ENCODE data around the gene USP31. TPM values are rescaled to one million over a fixed set of nuclear protein-coding genes. Genes with fewer than 3 reads are reported as not detected.

Gene USP31
- total RNA-seq, 1 experiment from 2014 or later = 16.1 TPM

DNA sequence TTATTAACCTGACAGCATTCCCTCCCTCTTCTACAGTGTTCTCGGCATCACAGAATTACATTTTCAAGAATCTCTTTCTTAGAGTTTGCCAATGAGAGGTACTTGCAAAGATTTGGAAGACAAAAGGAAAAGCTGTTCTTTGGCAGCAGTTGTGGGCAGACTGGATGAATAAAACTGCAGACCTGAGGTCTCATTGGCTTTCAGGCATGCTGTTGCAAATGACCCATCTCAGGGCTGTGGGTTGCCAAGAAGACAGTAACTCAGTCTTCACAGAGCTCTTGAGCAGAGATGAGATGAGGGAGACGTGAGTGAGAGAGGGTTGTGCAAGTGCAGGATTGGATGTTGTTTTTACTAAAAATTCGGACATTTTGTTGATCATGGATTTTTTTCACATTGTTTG lies 11.3 kb upstream of the USP31 start:
- H3K27ac ChIP-seq (ENCODE audit: insufficient read length, low read depth, low read length) = no peak overlapping the region
- no peaks in the 10 kb centered on the region for H4K20me1 ChIP-seq (ENCODE audit: control insufficient read depth, insufficient read depth, insufficient read length)
- H3K4ac ChIP-seq (ENCODE audit: low read depth, low read length) = no peak overlapping the region
- H3K9me3 ChIP-seq (ENCODE audit: control insufficient read depth, low read depth, low read length) = no peaks in the 10 kb centered on the region
- Mint-ChIP-seq H3K27ac (peak overlapping the region in 1 of 3 experiments; percentile 48; a peak in 3 of 7 replicates), H3K27me3 (ENCODE audit: low read depth) (peaks cover under 1% of the 10 kb centered on the region; the same call in 1 of the 2 replicates), H3K4me3 (no peak overlapping the region; a peak in 1 of 5 replicates), H3K4me1 (peaks cover 9 to 12% of the 10 kb centered on the region in 2 experiments), H3K36me3 (ENCODE audit: insufficient read depth in 1 of 3, low read depth in 3 of 3) (peaks cover 3 to 12% (median 6%) of the 10 kb centered on the region in 3 experiments), H3K9me3 (peaks cover 13 to 14% of the 10 kb centered on the region in 2 experiments)
- no CpG with 5 or more reads among the region's 3 CpGs for WGBS (ENCODE audit: extremely low coverage, insufficient read length, low lambda C conversion rate)
- H3K23ac ChIP-seq (ENCODE audit: insufficient read length, low read depth, low read length) = no peak overlapping the region
- no peaks in the 10 kb centered on the region for H3K23me2 ChIP-seq (ENCODE audit: insufficient read length, low read depth, low read length, poor library complexity, severe bottlenecking)
- TF ChIP-seq, protein P1, sequence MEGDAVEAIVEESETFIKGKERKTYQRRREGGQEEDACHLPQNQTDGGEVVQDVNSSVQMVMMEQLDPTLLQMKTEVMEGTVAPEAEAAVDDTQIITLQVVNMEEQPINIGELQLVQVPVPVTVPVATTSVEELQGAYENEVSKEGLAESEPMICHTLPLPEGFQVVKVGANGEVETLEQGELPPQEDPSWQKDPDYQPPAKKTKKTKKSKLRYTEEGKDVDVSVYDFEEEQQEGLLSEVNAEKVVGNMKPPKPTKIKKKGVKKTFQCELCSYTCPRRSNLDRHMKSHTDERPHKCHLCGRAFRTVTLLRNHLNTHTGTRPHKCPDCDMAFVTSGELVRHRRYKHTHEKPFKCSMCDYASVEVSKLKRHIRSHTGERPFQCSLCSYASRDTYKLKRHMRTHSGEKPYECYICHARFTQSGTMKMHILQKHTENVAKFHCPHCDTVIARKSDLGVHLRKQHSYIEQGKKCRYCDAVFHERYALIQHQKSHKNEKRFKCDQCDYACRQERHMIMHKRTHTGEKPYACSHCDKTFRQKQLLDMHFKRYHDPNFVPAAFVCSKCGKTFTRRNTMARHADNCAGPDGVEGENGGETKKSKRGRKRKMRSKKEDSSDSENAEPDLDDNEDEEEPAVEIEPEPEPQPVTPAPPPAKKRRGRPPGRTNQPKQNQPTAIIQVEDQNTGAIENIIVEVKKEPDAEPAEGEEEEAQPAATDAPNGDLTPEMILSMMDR (conservative IDR thresholded peaks at IDR 0.05) = no peak
- H2AK5ac ChIP-seq (ENCODE audit: insufficient read length, low read length) = no peak overlapping the region
- no peaks in the 10 kb centered on the region for H3K27me3 ChIP-seq (ENCODE audit: insufficient read depth, low read length)
- DNase-seq = peak; percentile 46
- H2BK15ac ChIP-seq (ENCODE audit: low read depth, low read length) = no peak overlapping the region
- H3K14ac ChIP-seq (ENCODE audit: insufficient read depth, low read length) = no peak overlapping the region
- H4K8ac ChIP-seq (replicated peaks; ENCODE audit: insufficient read length, low read depth, low read length) = no peak overlapping the region
- no peak overlapping the region for H3K4me2 ChIP-seq (ENCODE audit: insufficient read depth, insufficient read length, low read length)
- no peak overlapping the region for H2AFZ ChIP-seq (ENCODE audit: low read length)
- no peak overlapping the region for H3T11ph ChIP-seq (ENCODE audit: low read length)
- no peak overlapping the region for H2BK5ac ChIP-seq (ENCODE audit: insufficient read length, low read length)
- no peak overlapping the region for H2BK20ac ChIP-seq (ENCODE audit: low read depth, low read length, poor library complexity, severe bottlenecking)
- no peak overlapping the region for H3K18ac ChIP-seq (ENCODE audit: insufficient read length, low read depth, low read length)
- H3K56ac ChIP-seq (ENCODE audit: insufficient read length, low read depth, low read length) = no peak overlapping the region
- no peak overlapping the region for H3K9ac ChIP-seq (ENCODE audit: extremely low read depth, insufficient read length, low read length)
- H4K5ac ChIP-seq (ENCODE audit: insufficient read length, low read depth, low read length) = no peak overlapping the region
- no peak overlapping the region for H4K91ac ChIP-seq (ENCODE audit: insufficient read length, low read depth, low read length)
- H3K79me1 ChIP-seq (ENCODE audit: insufficient read depth, low read depth, low read length, poor library complexity, severe bottlenecking) = no peaks in the 10 kb centered on the region
- H2BK12ac ChIP-seq (ENCODE audit: insufficient read length, low read depth, low read length) = no peak overlapping the region
- no peaks in the 10 kb centered on the region for H3K79me2 ChIP-seq (ENCODE audit: insufficient read depth, low read length)
- no peak overlapping the region for H2BK120ac ChIP-seq (ENCODE audit: low read depth, low read length, poor library complexity, severe bottlenecking)
- H3K4me1 ChIP-seq (ENCODE audit: insufficient read depth, low read length) = no peaks in the 10 kb centered on the region

All from H9 (cell line).